Upper lobe of left lung (tissue), 6 donors: ENCODE results near the gene SFMBT2. TPM values are rescaled to one million over a fixed set of nuclear protein-coding genes. Genes with fewer than 3 reads are reported as not detected.

ENCODE experiments used
- ATAC-seq, 2 donors: fragments of 200-7000 bp; cut with Tn5 transposase; one replicate each; pipeline ENCODE4 v1.9.1; 2022; ENCODE audit warnings: mild to moderate bottlenecking in 2 of 2, moderate library complexity in 2 of 2; ENCODE audit not compliant: low FRiP score in 2 of 2
- DNase-seq, 2 donors: peaks; one replicate each; pipeline ENCODE4 v3.0.0-alpha.2; 2019 to 2020
- H3K27ac ChIP-seq, 4 donors: fragments of 200-600 bp; sonication (generic); one replicate each; pipeline ENCODE4 v1.5.1; 2016 to 2019
- H3K27me3 ChIP-seq, 4 donors: fragments of 200-600 bp; sonication (generic); one replicate each; pipeline ENCODE4 v1.5.1; 2017 to 2019
- H3K36me3 ChIP-seq, 4 donors: fragments of 200-600 bp; sonication (generic); one replicate each; pipeline ENCODE4 v1.5.1; 2016 to 2019
- H3K4me1 ChIP-seq, 4 donors: fragments of 200-600 bp; sonication (generic); one replicate each; pipeline ENCODE4 v1.5.1; 2018 to 2019
- H3K4me3 ChIP-seq, 4 donors: fragments of 200-600 bp; sonication (generic); one replicate each; pipeline ENCODE4 v1.5.1; 2017 to 2019; ENCODE audit warnings: mild to moderate bottlenecking in 2 of 4, moderate library complexity in 1 of 4
- H3K9me3 ChIP-seq, 4 donors: fragments of 200-600 bp; sonication (generic); one replicate each; pipeline ENCODE4 v1.5.1; 2018 to 2019
- CTCF ChIP-seq, 6 experiments: fragments of 450-650 bp in 4 of 6; fragments of 200-600 bp in 2 of 6; sonication (generic) in 2 of 6; IDR thresholded peaks; one replicate each; pipeline ENCODE4 v1.5.1; 2016 to 2019; ENCODE audit warnings: antibody characterized with exemption in 6 of 6
- EP300 ChIP-seq, 4 donors: sonication (generic); formaldehyde crosslinking; IDR thresholded peaks; one replicate each; pipeline ENCODE4 v1.5.1; 2017; ENCODE audit warnings: antibody characterized with exemption in 4 of 4, control low read depth in 2 of 4
- POLR2A ChIP-seq, 4 donors: fragments of 450-650 bp; IDR thresholded peaks; one replicate each; pipeline ENCODE4 v1.5.1; 2016 to 2017; ENCODE audit warnings: antibody characterized with exemption in 4 of 4, mild to moderate bottlenecking in 2 of 4
- POLR2AphosphoS5 ChIP-seq, 2 donors: sonication (generic); formaldehyde crosslinking; IDR thresholded peaks; one replicate each; pipeline ENCODE4 v1.5.1; 2017; ENCODE audit warnings: antibody characterized with exemption in 2 of 2
- WGBS, 2 donors: methylation state at CpG; one replicate each; pipeline ENCODE4 v1.1.5; 2017 to 2018; 5-methylcytosine and 5-hydroxymethylcytosine counted together
- total RNA-seq, 6 donors: library from RNA; depleted of rRNA in 4 of 6; stranded (reverse); fragments of >200 nt in 4 of 6; gene quantifications; one replicate each; pipeline versions ENCODE4 v1.1.0 to v1.2.1, GENCODE V29; 2016 to 2021
- donor health status: DM: no; HTN: no; CAD: no; lungs with moderate emphysema.
- donor health status: DM: no; HTN: yes; CAD: no; lungs with severe emphysema.

SFMBT2 gene
- total RNA-seq, 6 donors from 2014 or later: 6.2 to 14.6 (median 10.2) TPM

- TF ChIP-seq CTCF (IDR thresholded peaks at IDR 0.05) (no peak), POLR2AphosphoS5 (IDR thresholded peaks at IDR 0.05) (no peak), EP300 (IDR thresholded peaks at IDR 0.05) (no peak), POLR2A (IDR thresholded peaks at IDR 0.05) (no peak)
- Histone ChIP-seq H3K36me3 (peaks cover 0 to 10% (median 0%) of the 10 kb centered on the region in 4 donors), H3K27ac (no peak overlapping the region), H3K4me3 (no peak overlapping the region), H3K9me3 (no peaks in the 10 kb centered on the region), H3K4me1 (no peaks in the 10 kb centered on the region), H3K27me3 (no peaks in the 10 kb centered on the region)
- 91 to 93% methylated on average over 5 of the region's 5 CpGs for WGBS, 2 donors
- ATAC-seq: no peak
- DNase-seq: no peak
Measured at GRCh38 chr10:7374795-7375194, 36.0 kb downstream of the SFMBT2 start.

GRCh38 chr10:7373039-7373438 is 37.8 kb downstream of the SFMBT2 start:
- Histone ChIP-seq H3K27ac (no peak overlapping the region), H3K36me3 (peaks cover 0 to 10% (median 0%) of the 10 kb centered on the region in 4 donors), H3K4me1 (no peaks in the 10 kb centered on the region), H3K27me3 (no peaks in the 10 kb centered on the region), H3K4me3 (no peak overlapping the region), H3K9me3 (no peaks in the 10 kb centered on the region)
- ATAC-seq (no peak), DNase-seq (no peak)
- 90% methylated on average over 6 of the region's 6 CpGs for WGBS, 2 donors
- TF ChIP-seq POLR2A (IDR thresholded peaks at IDR 0.05) (no peak), POLR2AphosphoS5 (IDR thresholded peaks at IDR 0.05) (no peak), EP300 (IDR thresholded peaks at IDR 0.05) (no peak), CTCF (IDR thresholded peaks at IDR 0.05) (no peak)

- Histone ChIP-seq H3K4me3 (no peak overlapping the region), H3K9me3 (no peaks in the 10 kb centered on the region), H3K27me3 (no peaks in the 10 kb centered on the region), H3K4me1 (no peaks in the 10 kb centered on the region), H3K27ac (no peak overlapping the region), H3K36me3 (peaks cover 0 to 10% (median 0%) of the 10 kb centered on the region in 4 donors)
- ATAC-seq (no peak), DNase-seq (no peak)
- 93 to 97% methylated on average over 8 of the region's 8 CpGs for WGBS, 2 donors
- no peak for TF ChIP-seq POLR2A (IDR thresholded peaks at IDR 0.05)
- no peak for TF ChIP-seq POLR2AphosphoS5 (IDR thresholded peaks at IDR 0.05)
- TF ChIP-seq EP300 (IDR thresholded peaks at IDR 0.05): no peak
Measured at GRCh38 chr10:7372504-7372903, 38.3 kb downstream of the SFMBT2 start.

GRCh38 chr10:7370511-7370910 is 40.3 kb downstream of the SFMBT2 start:
- no peak for ATAC-seq
- H3K4me3 ChIP-seq: no peak overlapping the region
- H3K9me3 ChIP-seq: no peaks in the 10 kb centered on the region
- H3K36me3 ChIP-seq: peaks cover 0 to 21% (median 4%) of the 10 kb centered on the region in 4 donors
- H3K27ac ChIP-seq: no peak overlapping the region
- no peaks in the 10 kb centered on the region for H3K4me1 ChIP-seq
- TF ChIP-seq CTCF (IDR thresholded peaks at IDR 0.05) (no peak), POLR2A (IDR thresholded peaks at IDR 0.05) (no peak), POLR2AphosphoS5 (IDR thresholded peaks at IDR 0.05) (no peak), EP300 (IDR thresholded peaks at IDR 0.05) (no peak)
- 92 to 95% methylated on average over 7 of the region's 7 CpGs for WGBS, 2 donors
- DNase-seq: no peak
- H3K27me3 ChIP-seq: no peaks in the 10 kb centered on the region

GRCh38 chr10:7365027-7365745 is 45.6 kb downstream of the SFMBT2 start:
- no peaks in the 10 kb centered on the region for H3K9me3 ChIP-seq
- H3K4me3 ChIP-seq: no peak overlapping the region
- H3K27ac ChIP-seq: no peak overlapping the region
- H3K36me3 ChIP-seq: peaks cover 0 to 17% (median 7%) of the 10 kb centered on the region in 4 donors
- WGBS, 2 donors: 84 to 89% methylated on average over 11 of the region's 11 CpGs
- ATAC-seq: peak in 1 of 2 donors; percentile 52
- no peak for TF ChIP-seq CTCF (IDR thresholded peaks at IDR 0.05)
- TF ChIP-seq EP300 (IDR thresholded peaks at IDR 0.05): no peak
- TF ChIP-seq POLR2AphosphoS5 (IDR thresholded peaks at IDR 0.05): no peak
- no peak for TF ChIP-seq POLR2A (IDR thresholded peaks at IDR 0.05)
- H3K4me1 ChIP-seq: no peaks in the 10 kb centered on the region
- DNase-seq: no peak
- no peaks in the 10 kb centered on the region for H3K27me3 ChIP-seq
